ENCODE measurements around the gene ARMCX5. TPM values are rescaled to one million over a fixed set of nuclear protein-coding genes. Genes with fewer than 3 reads are reported as not detected.

ARMCX5 gene
- total and polyA plus RNA-seq, 10 of the 15 experiments (the other 5 are each of a cell fraction or from before 2014, with no cell fraction given), result 6.5 to 13.7 (median 9.9) TPM

DNA sequence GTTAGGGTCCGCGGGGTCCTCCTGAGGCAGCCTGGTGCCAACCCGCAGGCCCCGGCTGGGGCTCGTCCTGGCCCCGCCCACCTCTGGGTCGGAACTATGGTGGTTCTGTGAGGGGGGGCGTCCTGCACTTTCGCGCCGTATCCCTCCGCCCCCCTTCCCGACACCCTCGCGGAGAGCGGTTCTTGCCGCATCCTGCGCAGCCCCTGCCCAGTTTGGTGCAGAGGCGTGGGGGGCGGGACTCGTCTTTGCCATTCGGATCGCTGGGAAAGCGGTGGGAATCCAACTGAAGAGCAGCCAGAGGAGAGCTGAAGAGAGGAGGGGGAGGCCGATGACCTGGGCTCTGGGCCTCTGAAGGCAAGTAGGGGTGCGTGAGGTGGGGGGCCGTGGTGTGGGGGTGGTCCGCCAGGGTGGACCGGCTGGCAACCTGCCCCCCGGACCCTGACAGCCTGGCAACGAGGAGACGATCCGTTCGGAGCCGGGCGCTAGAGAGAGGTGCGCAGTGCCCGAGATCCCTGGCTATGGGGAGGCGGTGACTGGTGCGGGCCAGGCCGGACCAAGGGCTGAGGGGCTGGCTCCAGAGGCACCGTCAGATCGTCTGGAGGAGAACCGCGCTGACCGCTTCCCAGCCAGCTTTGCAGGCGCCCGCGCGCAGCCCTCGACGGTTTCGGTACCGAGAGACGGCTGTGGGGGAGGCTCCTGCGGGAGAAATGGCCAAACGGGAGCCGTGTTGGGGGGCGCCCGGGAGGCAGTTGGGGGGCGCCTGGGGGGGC lies 52.1 kb downstream of the ARMCX5 start, which contains the start of gene GPRASP1:
Gene GPRASP1, plus strand, starts transcription at position 242 of the 770 bp plus-strand sequence. CDS start 2,431 bp downstream, outside the sequence.
- intact Hi-C loops (cut with micrococcal nuclease; ENCODE audit: unreplicated experiment) (no loop called here), in situ Hi-C loops (cut with MboI) (no loop called here)
- H3K27me3 ChIP-seq (replicated peaks in 1 of 2; ENCODE audit: control insufficient read depth in 2 of 2, insufficient read depth in 2 of 2, low read length in 1 of 2), result no peaks in the 10 kb centered on the region
- no peak within 1 kb of the TSS for H3K27ac ChIP-seq (ENCODE audit: control insufficient read depth, insufficient read depth)
- SMC1A ChIA-PET (ENCODE audit: uncharacterized antibody, unreplicated experiment), result no interaction called here
- DNase-seq (ENCODE audit: low read depth, low spot score) (no peak), FAIRE-seq (no peak), ATAC-seq (peak; percentile 69)
- 34% methylated on average over 50 of the region's 61 CpGs for WGBS (ENCODE audit: insufficient coverage, insufficient replicate concordance, low lambda C conversion rate, missing lambda C conversion rate)
- POLR2A ChIA-PET, result no interaction called here
- no peaks in the 10 kb centered on the region for H4K20me1 ChIP-seq (ENCODE audit: control insufficient read depth, insufficient read depth)
- no peaks in the 10 kb centered on the region for H3K36me3 ChIP-seq (ENCODE audit: control insufficient read depth in 2 of 2, insufficient read depth in 2 of 2, low read length in 1 of 2)
- BruUV-seq (replicated peaks), result no TSS peak
- no peak for TF ChIP-seq RUNX3 (IDR thresholded peaks at IDR 0.05; ENCODE audit: low read length)
- TF ChIP-seq, protein P1, sequence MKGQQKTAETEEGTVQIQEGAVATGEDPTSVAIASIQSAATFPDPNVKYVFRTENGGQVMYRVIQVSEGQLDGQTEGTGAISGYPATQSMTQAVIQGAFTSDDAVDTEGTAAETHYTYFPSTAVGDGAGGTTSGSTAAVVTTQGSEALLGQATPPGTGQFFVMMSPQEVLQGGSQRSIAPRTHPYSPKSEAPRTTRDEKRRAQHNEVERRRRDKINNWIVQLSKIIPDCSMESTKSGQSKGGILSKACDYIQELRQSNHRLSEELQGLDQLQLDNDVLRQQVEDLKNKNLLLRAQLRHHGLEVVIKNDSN (IDR thresholded peaks at IDR 0.05; ENCODE audit: borderline replicate concordance, extremely low read length, insufficient read depth, low read depth, low read length), result no peak
- no peak for TF ChIP-seq POU2F2 (IDR thresholded peaks at IDR 0.05; ENCODE audit: borderline replicate concordance, low read depth, low read length)
- TF ChIP-seq, protein P2, sequence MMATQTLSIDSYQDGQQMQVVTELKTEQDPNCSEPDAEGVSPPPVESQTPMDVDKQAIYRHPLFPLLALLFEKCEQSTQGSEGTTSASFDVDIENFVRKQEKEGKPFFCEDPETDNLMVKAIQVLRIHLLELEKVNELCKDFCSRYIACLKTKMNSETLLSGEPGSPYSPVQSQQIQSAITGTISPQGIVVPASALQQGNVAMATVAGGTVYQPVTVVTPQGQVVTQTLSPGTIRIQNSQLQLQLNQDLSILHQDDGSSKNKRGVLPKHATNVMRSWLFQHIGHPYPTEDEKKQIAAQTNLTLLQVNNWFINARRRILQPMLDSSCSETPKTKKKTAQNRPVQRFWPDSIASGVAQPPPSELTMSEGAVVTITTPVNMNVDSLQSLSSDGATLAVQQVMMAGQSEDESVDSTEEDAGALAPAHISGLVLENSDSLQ (IDR thresholded peaks at IDR 0.05), result no peak
- TF ChIP-seq RB1 (IDR thresholded peaks at IDR 0.05; ENCODE audit: borderline replicate concordance), result no peak
- TF ChIP-seq ZBED1 (IDR thresholded peaks at IDR 0.05; ENCODE audit: borderline replicate concordance), result no peak
- TF ChIP-seq, protein P3, sequence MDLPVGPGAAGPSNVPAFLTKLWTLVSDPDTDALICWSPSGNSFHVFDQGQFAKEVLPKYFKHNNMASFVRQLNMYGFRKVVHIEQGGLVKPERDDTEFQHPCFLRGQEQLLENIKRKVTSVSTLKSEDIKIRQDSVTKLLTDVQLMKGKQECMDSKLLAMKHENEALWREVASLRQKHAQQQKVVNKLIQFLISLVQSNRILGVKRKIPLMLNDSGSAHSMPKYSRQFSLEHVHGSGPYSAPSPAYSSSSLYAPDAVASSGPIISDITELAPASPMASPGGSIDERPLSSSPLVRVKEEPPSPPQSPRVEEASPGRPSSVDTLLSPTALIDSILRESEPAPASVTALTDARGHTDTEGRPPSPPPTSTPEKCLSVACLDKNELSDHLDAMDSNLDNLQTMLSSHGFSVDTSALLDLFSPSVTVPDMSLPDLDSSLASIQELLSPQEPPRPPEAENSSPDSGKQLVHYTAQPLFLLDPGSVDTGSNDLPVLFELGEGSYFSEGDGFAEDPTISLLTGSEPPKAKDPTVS (IDR thresholded peaks at IDR 0.05; ENCODE audit: low read depth, low read length), result no peak
- TF ChIP-seq, protein P4, sequence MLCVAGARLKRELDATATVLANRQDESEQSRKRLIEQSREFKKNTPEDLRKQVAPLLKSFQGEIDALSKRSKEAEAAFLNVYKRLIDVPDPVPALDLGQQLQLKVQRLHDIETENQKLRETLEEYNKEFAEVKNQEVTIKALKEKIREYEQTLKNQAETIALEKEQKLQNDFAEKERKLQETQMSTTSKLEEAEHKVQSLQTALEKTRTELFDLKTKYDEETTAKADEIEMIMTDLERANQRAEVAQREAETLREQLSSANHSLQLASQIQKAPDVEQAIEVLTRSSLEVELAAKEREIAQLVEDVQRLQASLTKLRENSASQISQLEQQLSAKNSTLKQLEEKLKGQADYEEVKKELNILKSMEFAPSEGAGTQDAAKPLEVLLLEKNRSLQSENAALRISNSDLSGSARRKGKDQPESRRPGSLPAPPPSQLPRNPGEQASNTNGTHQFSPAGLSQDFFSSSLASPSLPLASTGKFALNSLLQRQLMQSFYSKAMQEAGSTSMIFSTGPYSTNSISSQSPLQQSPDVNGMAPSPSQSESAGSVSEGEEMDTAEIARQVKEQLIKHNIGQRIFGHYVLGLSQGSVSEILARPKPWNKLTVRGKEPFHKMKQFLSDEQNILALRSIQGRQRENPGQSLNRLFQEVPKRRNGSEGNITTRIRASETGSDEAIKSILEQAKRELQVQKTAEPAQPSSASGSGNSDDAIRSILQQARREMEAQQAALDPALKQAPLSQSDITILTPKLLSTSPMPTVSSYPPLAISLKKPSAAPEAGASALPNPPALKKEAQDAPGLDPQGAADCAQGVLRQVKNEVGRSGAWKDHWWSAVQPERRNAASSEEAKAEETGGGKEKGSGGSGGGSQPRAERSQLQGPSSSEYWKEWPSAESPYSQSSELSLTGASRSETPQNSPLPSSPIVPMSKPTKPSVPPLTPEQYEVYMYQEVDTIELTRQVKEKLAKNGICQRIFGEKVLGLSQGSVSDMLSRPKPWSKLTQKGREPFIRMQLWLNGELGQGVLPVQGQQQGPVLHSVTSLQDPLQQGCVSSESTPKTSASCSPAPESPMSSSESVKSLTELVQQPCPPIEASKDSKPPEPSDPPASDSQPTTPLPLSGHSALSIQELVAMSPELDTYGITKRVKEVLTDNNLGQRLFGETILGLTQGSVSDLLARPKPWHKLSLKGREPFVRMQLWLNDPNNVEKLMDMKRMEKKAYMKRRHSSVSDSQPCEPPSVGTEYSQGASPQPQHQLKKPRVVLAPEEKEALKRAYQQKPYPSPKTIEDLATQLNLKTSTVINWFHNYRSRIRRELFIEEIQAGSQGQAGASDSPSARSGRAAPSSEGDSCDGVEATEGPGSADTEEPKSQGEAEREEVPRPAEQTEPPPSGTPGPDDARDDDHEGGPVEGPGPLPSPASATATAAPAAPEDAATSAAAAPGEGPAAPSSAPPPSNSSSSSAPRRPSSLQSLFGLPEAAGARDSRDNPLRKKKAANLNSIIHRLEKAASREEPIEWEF (IDR thresholded peaks at IDR 0.05; ENCODE audit: insufficient replicate concordance, low read depth, low read length), result no peak
- TF ChIP-seq SMARCA5 (IDR thresholded peaks at IDR 0.05), result no peak
- TF ChIP-seq BMI1 (IDR thresholded peaks at IDR 0.05; ENCODE audit: borderline replicate concordance), result no peak
- TF ChIP-seq ETV6 (conservative IDR thresholded peaks at IDR 0.05 in 1 of 2, IDR thresholded peaks at IDR 0.05 in 1 of 2; ENCODE audit: borderline replicate concordance in 1 of 2, low read depth in 1 of 2), result no peak
- TF ChIP-seq KLF5 (IDR thresholded peaks at IDR 0.05; ENCODE audit: partially characterized antibody), result no peak
- TF ChIP-seq DPF2 (IDR thresholded peaks at IDR 0.05), result no peak
- RAD21 ChIA-PET (ENCODE audit: unreplicated experiment), result no interaction called here
- H3K4me2 ChIP-seq (ENCODE audit: control insufficient read depth, insufficient read depth), result peak within 1 kb of the TSS; percentile 42; the same call in 1 of the 2 replicates
- no peaks in the 10 kb centered on the region for H3K79me2 ChIP-seq (ENCODE audit: control insufficient read depth, insufficient read depth, low read length)
- no peak within 1 kb of the TSS for H3K9ac ChIP-seq (ENCODE audit: control insufficient read depth, insufficient read depth, low read length)
- no peaks in the 10 kb centered on the region for H3K4me1 ChIP-seq (ENCODE audit: control insufficient read depth, insufficient read depth, low read length)
- H3K9me3 ChIP-seq (replicated peaks; ENCODE audit: control insufficient read depth, insufficient read depth, low read length), result no peaks in the 10 kb centered on the region
- CTCF ChIA-PET, result no interaction called here
- H3K4me3 ChIP-seq, result peak within 1 kb of the TSS; percentile 22; the same call in 1 of the 2 replicates
- peak within 1 kb of the TSS; percentile 23; the same call in 1 of the 2 replicates for H2AFZ ChIP-seq (ENCODE audit: control insufficient read depth, low read depth, low read length)

Data from GM12878 (cell line).